ENCODE measurements around the gene PKIG. TPM values are rescaled to one million over a fixed set of nuclear protein-coding genes. Genes with fewer than 3 reads are reported as not detected.

The PKIG gene
- polyA plus RNA-seq, 1 of the 3 experiments (the other 2 are of a cell fraction), result 92.9 TPM

DNA sequence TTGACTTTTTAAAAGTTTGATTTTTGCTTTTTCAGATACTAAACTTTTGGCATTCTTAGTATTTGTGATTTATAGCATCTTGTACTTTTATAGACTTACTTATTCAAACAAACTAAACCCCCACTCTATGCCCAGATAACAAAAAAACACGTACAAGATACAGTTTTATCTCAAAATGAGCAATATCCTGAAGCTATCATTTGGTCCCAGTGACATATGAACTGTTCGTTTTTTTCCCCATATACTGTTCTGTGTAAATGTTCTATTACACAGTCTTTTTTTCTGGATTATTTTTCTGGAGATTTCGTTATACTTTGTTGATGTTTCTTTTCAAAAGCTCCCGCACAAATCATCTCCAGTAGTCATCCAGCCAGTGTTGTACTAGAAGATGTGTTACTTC, 33.3 kb upstream of the PKIG start:
- Histone ChIP-seq H3K4me2 (peak overlapping the region; percentile 52), H3K79me2 (ENCODE audit: insufficient read depth) (peaks cover 76% of the 10 kb centered on the region), H2AFZ (ENCODE audit: low read depth) (no peak overlapping the region), H3K9ac (peak overlapping the region; percentile 8; the same call in 1 of the 2 replicates), H3K9me2 (no peaks in the 10 kb centered on the region), H3K4me3 (ENCODE audit: low read depth in 2 of 2, low read length in 1 of 2) (no peak overlapping the region), H3K9me3 (no peaks in the 10 kb centered on the region), H3K27ac (ENCODE audit: low read depth in 2 of 2, low read length in 1 of 2) (peak overlapping the region; percentile 44 to 71; a peak in 2 of 4 replicates), H3K36me3 (replicated peaks in 1 of 2; ENCODE audit: control insufficient read depth in 1 of 2, insufficient read depth in 2 of 2, low read length in 1 of 2) (no peaks in the 10 kb centered on the region), H3K4me1 (ENCODE audit: control insufficient read depth in 1 of 2, insufficient read depth in 2 of 2, low read depth in 1 of 2, low read length in 1 of 2) (peaks cover 21 to 26% of the 10 kb centered on the region in 2 experiments), H3F3A (replicated peaks; ENCODE audit: insufficient read depth) (peaks cover 29% of the 10 kb centered on the region), H4K20me1 (ENCODE audit: insufficient read depth) (no peaks in the 10 kb centered on the region), H3K27me3 (ENCODE audit: insufficient read depth) (no peaks in the 10 kb centered on the region)
- TF ChIP-seq RFX5 (IDR thresholded peaks at IDR 0.05; ENCODE audit: low read length) (no peak), CHD2 (IDR thresholded peaks at IDR 0.05; ENCODE audit: low read length, partially characterized antibody) (no peak), YY1 (IDR thresholded peaks at IDR 0.05; ENCODE audit: low read depth) (no peak), SMC3 (IDR thresholded peaks at IDR 0.05; ENCODE audit: low read depth, low read length) (no peak), TAF1 (IDR thresholded peaks at IDR 0.05; ENCODE audit: borderline replicate concordance, low read depth, low read length) (no peak), MEF2A (IDR thresholded peaks at IDR 0.05; ENCODE audit: borderline replicate concordance, low read depth) (no peak), GATA2 (CRISPR knock-in tag; IDR thresholded peaks at IDR 0.05) (no peak), RCOR1 (IDR thresholded peaks at IDR 0.05; ENCODE audit: low read length) (no peak), RAD21 (IDR thresholded peaks at IDR 0.05; ENCODE audit: low read length) (no peak), FOXJ3 (CRISPR knock-in tag; IDR thresholded peaks at IDR 0.05) (no peak), SIN3A (IDR thresholded peaks at IDR 0.05; ENCODE audit: borderline replicate concordance, low read depth, low read length) (no peak), TEAD4 (IDR thresholded peaks at IDR 0.05; ENCODE audit: borderline replicate concordance, insufficient read depth) (no peak), MXI1 (IDR thresholded peaks at IDR 0.05; ENCODE audit: low read depth, low read length) (no peak), GABPA (IDR thresholded peaks at IDR 0.05; ENCODE audit: low read depth) (no peak)
- TF ChIP-seq, protein P1, sequence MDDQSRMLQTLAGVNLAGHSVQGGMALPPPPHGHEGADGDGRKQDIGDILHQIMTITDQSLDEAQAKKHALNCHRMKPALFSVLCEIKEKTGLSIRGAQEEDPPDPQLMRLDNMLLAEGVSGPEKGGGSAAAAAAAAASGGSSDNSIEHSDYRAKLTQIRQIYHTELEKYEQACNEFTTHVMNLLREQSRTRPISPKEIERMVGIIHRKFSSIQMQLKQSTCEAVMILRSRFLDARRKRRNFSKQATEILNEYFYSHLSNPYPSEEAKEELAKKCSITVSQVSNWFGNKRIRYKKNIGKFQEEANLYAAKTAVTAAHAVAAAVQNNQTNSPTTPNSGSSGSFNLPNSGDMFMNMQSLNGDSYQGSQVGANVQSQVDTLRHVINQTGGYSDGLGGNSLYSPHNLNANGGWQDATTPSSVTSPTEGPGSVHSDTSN (IDR thresholded peaks at IDR 0.05), result no peak
- TF ChIP-seq, protein P2, sequence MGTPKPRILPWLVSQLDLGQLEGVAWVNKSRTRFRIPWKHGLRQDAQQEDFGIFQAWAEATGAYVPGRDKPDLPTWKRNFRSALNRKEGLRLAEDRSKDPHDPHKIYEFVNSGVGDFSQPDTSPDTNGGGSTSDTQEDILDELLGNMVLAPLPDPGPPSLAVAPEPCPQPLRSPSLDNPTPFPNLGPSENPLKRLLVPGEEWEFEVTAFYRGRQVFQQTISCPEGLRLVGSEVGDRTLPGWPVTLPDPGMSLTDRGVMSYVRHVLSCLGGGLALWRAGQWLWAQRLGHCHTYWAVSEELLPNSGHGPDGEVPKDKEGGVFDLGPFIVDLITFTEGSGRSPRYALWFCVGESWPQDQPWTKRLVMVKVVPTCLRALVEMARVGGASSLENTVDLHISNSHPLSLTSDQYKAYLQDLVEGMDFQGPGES (IDR thresholded peaks at IDR 0.05; ENCODE audit: low read depth, low read length), result no peak
- TF ChIP-seq, protein P3, sequence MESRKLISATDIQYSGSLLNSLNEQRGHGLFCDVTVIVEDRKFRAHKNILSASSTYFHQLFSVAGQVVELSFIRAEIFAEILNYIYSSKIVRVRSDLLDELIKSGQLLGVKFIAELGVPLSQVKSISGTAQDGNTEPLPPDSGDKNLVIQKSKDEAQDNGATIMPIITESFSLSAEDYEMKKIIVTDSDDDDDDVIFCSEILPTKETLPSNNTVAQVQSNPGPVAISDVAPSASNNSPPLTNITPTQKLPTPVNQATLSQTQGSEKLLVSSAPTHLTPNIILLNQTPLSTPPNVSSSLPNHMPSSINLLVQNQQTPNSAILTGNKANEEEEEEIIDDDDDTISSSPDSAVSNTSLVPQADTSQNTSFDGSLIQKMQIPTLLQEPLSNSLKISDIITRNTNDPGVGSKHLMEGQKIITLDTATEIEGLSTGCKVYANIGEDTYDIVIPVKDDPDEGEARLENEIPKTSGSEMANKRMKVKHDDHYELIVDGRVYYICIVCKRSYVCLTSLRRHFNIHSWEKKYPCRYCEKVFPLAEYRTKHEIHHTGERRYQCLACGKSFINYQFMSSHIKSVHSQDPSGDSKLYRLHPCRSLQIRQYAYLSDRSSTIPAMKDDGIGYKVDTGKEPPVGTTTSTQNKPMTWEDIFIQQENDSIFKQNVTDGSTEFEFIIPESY (IDR thresholded peaks at IDR 0.05; ENCODE audit: borderline replicate concordance, low read depth), result no peak
- TF ChIP-seq, protein P4, sequence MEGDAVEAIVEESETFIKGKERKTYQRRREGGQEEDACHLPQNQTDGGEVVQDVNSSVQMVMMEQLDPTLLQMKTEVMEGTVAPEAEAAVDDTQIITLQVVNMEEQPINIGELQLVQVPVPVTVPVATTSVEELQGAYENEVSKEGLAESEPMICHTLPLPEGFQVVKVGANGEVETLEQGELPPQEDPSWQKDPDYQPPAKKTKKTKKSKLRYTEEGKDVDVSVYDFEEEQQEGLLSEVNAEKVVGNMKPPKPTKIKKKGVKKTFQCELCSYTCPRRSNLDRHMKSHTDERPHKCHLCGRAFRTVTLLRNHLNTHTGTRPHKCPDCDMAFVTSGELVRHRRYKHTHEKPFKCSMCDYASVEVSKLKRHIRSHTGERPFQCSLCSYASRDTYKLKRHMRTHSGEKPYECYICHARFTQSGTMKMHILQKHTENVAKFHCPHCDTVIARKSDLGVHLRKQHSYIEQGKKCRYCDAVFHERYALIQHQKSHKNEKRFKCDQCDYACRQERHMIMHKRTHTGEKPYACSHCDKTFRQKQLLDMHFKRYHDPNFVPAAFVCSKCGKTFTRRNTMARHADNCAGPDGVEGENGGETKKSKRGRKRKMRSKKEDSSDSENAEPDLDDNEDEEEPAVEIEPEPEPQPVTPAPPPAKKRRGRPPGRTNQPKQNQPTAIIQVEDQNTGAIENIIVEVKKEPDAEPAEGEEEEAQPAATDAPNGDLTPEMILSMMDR (IDR thresholded peaks at IDR 0.05), result no peak
- POLR2A ChIA-PET, result no interaction called here
- no peak for DNase-seq
- CTCF ChIA-PET, result interaction anchor here (0.6 kb wide), 3 partner anchors 14 to 980 kb away, joined by 3 read pairs; no protein-coding TSS in a partner anchor
- WGBS (ENCODE audit: low lambda C conversion rate), result 60% methylated on average over 4 of the region's 4 CpGs
